Duodenal mucosa (tissue), 2 donors: ENCODE measurements around the gene QRFP.

Experiments
- H3K27ac ChIP-seq: one replicate; pipeline ENCODE4 v1.7.0; 2013; ENCODE audit warnings: low read depth, low read length
- H3K27me3 ChIP-seq, 2 donors: one replicate each; pipeline ENCODE4 v1.7.0; 2013; ENCODE audit warnings: low read length in 2 of 2, control low read depth in 1 of 2; ENCODE audit not compliant: insufficient read depth in 2 of 2, control insufficient read depth in 1 of 2
- H3K36me3 ChIP-seq, 2 donors: one replicate each; pipeline ENCODE4 v1.7.0; 2013; ENCODE audit warnings: low read length in 2 of 2, control low read depth in 1 of 2; ENCODE audit not compliant: insufficient read depth in 2 of 2, control insufficient read depth in 1 of 2
- H3K4me1 ChIP-seq, 2 donors: one replicate each; pipeline ENCODE4 v1.7.0; 2013; ENCODE audit warnings: low read length in 2 of 2, control low read depth in 1 of 2; ENCODE audit not compliant: insufficient read depth in 2 of 2, control insufficient read depth in 1 of 2
- H3K4me3 ChIP-seq, 2 donors: one replicate each; pipeline ENCODE4 v1.7.0; 2013; ENCODE audit warnings: low read length in 2 of 2, low read depth in 1 of 2
- H3K9ac ChIP-seq, 2 donors: one replicate each; pipeline ENCODE4 v1.7.0; 2013; ENCODE audit warnings: low read length in 2 of 2, low read depth in 1 of 2
- H3K9me3 ChIP-seq, 2 donors: one replicate each; pipeline ENCODE4 v1.7.0; 2013; ENCODE audit warnings: low read length in 2 of 2, control low read depth in 1 of 2; ENCODE audit not compliant: control insufficient read depth in 1 of 2

QRFP gene

DNA sequence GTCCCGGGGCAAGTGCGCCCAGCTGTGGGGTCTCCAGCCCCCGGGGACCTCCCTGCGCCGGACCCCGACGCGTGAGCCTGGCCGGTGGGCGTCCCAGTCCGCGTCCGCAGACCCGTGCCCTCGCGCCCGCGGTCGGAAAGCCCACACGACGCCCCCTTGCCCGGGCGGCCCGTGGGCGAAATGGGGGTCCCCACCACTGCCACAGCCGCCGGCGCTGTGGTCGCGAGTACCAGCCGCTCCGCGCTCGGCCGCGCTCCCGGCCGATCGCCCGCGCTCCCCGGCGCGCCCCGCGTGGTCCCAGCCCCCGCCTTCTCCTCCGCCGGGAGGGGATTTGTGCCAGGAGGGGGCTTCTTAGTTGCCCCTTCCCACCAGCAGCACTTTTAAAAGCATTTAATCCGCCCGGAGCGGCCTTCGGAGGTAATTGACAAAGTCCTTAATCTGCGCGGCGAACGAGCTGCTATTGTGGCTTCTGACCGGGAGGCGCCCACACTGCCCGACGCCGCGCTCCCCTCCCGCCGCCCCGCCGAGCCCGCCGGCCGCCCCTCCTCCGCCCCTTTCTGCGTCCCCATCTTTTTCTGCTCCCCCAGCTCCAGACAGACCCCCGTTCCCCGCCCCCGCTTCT, 42.9 kb upstream of the QRFP start:
- Histone ChIP-seq H3K9me3 (no peaks in the 10 kb centered on the region), H3K4me3 (peak overlapping the region; percentile 29 to 54), H3K27me3 (peaks cover 42 to 51% of the 10 kb centered on the region in 2 donors), H3K36me3 (no peaks in the 10 kb centered on the region), H3K9ac (no peak overlapping the region), H3K27ac (no peak overlapping the region), H3K4me1 (peaks cover 18 to 22% of the 10 kb centered on the region in 2 donors)

- H3K9ac ChIP-seq, result no peak within 1 kb of the TSS
- H3K4me1 ChIP-seq, result peaks cover 18 to 22% of the 10 kb centered on the region in 2 donors
- no peaks in the 10 kb centered on the region for H3K9me3 ChIP-seq
- peaks cover 42 to 58% of the 10 kb centered on the region in 2 donors for H3K27me3 ChIP-seq
- no peak within 1 kb of the TSS for H3K27ac ChIP-seq
- H3K36me3 ChIP-seq, result no peaks in the 10 kb centered on the region
- H3K4me3 ChIP-seq, result peak within 1 kb of the TSS; percentile 43 to 54
Observed at GRCh38 chr9:130938652-130939404, 42.2 kb upstream of the QRFP start, which contains the start of gene FIBCD1. Gene FIBCD1 (minus strand): TSS chr9:130939247. CDS start chr9:130938607, 640 bp downstream.

GRCh38 chr9:130938184-130938651, 41.6 kb upstream of the QRFP start:
- Histone ChIP-seq H3K4me3 (no peak overlapping the region), H3K27ac (no peak overlapping the region), H3K9ac (no peak overlapping the region), H3K4me1 (peaks cover 18 to 22% of the 10 kb centered on the region in 2 donors), H3K9me3 (no peaks in the 10 kb centered on the region), H3K36me3 (no peaks in the 10 kb centered on the region), H3K27me3 (peaks cover 44 to 61% of the 10 kb centered on the region in 2 donors)

DNA sequence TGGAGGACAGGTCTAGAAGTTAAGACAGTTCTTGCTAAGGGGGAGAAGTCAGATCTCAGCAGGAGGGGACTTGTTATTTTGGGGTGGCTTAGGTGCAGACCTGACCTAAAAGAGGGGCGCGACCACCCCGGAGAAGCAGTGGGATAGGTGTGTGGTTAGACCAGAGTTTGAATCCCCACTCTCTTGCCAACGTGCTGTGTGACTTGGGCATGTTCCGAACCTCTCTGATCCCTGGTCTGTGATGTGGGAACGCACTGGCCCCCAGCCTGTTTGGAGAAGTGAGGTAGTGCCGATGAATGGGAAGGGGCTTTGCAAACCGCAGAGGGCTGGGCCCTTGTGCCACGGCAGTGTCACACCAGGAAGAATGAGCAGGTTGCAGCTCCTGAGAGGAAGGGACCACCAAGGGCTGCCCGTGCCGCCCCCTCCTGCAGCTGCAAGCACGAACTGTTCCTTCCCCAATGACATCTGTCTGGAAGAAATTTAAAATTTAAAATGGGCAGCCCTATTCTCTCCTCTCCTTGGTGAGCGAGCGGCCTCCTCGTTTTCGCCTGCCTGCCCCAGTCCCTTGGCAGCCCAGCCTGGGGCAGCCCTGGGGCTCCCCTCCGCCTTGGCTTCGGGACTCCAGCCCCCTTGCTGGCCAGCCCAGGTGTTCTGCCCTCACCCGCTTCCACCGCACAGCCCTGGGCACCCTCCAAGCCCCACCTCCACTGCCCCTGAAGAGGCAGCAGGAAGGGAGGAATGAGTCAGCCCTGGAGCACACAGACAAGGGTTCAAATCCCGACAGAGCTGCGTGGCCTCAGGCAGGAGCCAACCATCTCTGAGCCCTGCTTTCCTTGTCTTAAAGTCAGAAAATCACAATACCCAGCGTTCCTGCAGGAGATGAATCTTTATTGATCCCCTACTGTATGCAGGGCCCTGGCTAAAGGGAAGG, 40.8 kb upstream of the QRFP start:
- H3K27ac ChIP-seq, result no peak overlapping the region
- no peaks in the 10 kb centered on the region for H3K36me3 ChIP-seq
- peaks cover 52 to 69% of the 10 kb centered on the region in 2 donors for H3K27me3 ChIP-seq
- H3K4me3 ChIP-seq, result no peak overlapping the region
- no peak overlapping the region for H3K9ac ChIP-seq
- peaks cover 18 to 22% of the 10 kb centered on the region in 2 donors for H3K4me1 ChIP-seq
- no peaks in the 10 kb centered on the region for H3K9me3 ChIP-seq

DNA sequence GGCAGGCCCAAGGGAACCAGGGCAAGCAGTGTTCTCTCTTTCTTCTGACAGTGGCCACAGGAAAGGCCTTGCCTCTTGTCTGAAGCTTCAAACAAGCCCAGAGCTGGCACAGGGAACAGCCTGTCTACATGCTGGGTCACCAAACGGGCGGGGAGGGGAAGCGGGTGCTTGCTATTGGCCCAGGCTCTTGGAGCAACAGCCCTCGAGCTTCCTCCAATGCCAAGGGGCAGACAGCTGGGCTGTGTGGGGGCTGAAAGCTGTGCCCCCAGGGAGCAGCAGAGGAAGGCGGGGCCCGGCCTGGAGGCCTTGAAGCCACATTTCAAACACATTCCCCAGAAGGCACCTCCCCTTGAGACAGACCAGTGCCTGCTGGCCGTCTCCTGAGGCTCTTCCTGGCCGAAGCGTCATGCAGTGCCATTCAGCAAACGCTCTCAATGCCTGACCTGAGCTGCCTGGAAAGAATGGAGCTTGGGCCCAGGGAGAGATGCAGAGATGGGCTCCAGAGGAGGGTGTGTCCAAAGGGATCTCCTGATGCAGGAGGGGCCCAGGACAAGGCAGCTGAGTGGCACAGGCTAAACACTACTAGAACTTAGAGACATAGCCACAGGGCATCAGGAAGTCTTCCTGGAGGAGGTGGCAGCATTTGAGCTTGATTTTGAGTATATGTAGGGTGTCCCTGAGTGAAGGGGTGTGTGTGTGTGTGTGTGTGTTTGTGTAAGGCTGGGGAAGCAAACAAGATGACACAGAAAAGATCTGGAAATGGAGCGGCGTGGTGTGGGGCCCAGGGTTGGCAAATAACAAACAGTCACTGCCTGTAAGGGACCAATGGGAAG, 39.9 kb upstream of the QRFP start:
- Histone ChIP-seq H3K27me3 (peaks cover 45 to 67% of the 10 kb centered on the region in 2 donors), H3K4me1 (peaks cover 18 to 22% of the 10 kb centered on the region in 2 donors), H3K36me3 (no peaks in the 10 kb centered on the region), H3K9me3 (no peaks in the 10 kb centered on the region), H3K9ac (no peak overlapping the region), H3K4me3 (no peak overlapping the region), H3K27ac (no peak overlapping the region)

GRCh38 chr9:130935648-130936271, 39.1 kb upstream of the QRFP start:
- H3K27me3 ChIP-seq, result peaks cover 45 to 66% of the 10 kb centered on the region in 2 donors
- H3K4me1 ChIP-seq, result peaks cover 12 to 21% of the 10 kb centered on the region in 2 donors
- no peaks in the 10 kb centered on the region for H3K36me3 ChIP-seq
- H3K27ac ChIP-seq, result no peak overlapping the region
- H3K4me3 ChIP-seq, result no peak overlapping the region
- H3K9ac ChIP-seq, result no peak overlapping the region
- no peaks in the 10 kb centered on the region for H3K9me3 ChIP-seq

DNA sequence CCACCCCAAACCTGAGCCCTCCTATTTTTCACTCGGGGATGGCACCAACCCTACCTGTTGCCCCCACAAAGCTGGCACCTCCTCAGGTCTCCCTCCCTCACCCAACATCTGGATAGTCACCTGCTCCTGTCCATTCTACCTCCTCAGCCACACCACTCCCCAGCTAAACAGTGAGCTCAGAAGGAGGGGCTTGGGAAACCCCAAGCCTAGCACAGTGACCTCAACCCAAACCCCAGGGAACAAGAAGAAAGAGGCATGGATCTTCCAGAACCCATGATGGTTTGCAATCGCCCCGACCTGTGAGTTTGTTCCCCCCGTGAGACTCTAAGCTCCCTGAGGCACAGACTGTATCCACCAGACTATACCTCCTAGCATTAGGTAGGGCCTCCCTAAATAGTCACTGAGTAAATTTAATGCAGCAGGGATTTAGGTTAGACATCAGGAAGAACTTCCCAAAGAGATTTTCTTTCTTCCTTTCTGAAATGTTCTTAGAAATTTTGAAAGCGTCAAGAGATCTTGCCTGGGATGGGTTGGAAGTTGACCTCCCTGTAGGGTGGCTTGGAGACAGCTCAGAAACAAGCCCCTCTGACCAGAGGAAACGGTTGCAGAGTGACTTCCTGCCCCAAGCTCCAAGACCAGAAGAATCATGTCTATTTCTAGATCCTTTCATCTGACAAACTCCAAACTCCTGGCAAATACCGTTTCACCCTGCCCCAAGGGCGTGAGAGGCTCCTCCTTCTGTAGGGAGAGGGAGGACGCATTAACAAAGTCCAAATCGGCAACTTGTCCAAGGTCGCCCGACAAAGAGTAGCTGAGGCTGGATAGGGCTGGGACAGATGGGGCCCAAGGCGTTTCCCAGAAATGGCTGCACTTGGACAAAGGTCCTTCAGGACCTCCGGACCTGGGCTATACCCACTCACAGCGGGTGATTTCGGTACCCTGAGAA, 38.4 kb upstream of the QRFP start:
- Histone ChIP-seq H3K27ac (no peak overlapping the region), H3K9ac (peak overlapping the region in 1 of 2 donors; percentile 11), H3K36me3 (no peaks in the 10 kb centered on the region), H3K4me3 (no peak overlapping the region), H3K27me3 (peaks cover 45 to 65% of the 10 kb centered on the region in 2 donors), H3K4me1 (peaks cover 6 to 17% of the 10 kb centered on the region in 2 donors), H3K9me3 (no peaks in the 10 kb centered on the region)

- Histone ChIP-seq H3K9ac (no peak overlapping the region), H3K4me3 (no peak overlapping the region), H3K27ac (no peak overlapping the region), H3K36me3 (no peaks in the 10 kb centered on the region), H3K27me3 (peaks cover 45 to 70% of the 10 kb centered on the region in 2 donors), H3K4me1 (peaks cover 6 to 17% of the 10 kb centered on the region in 2 donors), H3K9me3 (no peaks in the 10 kb centered on the region)
Observed at GRCh38 chr9:130934246-130934645, 37.6 kb upstream of the QRFP start.
